ENCODE measurements around the gene MYO15B.
"Not testable (repeated sequence)": the region's sequence is repeated elsewhere in the genome, so short reads cannot be mapped to it uniquely, and the experiment has no call there.

Gene MYO15B

GRCh38 chr17:75589012-75589918 is 1.7 kb downstream of the MYO15B start:
- TF ChIP-seq, protein P1, sequence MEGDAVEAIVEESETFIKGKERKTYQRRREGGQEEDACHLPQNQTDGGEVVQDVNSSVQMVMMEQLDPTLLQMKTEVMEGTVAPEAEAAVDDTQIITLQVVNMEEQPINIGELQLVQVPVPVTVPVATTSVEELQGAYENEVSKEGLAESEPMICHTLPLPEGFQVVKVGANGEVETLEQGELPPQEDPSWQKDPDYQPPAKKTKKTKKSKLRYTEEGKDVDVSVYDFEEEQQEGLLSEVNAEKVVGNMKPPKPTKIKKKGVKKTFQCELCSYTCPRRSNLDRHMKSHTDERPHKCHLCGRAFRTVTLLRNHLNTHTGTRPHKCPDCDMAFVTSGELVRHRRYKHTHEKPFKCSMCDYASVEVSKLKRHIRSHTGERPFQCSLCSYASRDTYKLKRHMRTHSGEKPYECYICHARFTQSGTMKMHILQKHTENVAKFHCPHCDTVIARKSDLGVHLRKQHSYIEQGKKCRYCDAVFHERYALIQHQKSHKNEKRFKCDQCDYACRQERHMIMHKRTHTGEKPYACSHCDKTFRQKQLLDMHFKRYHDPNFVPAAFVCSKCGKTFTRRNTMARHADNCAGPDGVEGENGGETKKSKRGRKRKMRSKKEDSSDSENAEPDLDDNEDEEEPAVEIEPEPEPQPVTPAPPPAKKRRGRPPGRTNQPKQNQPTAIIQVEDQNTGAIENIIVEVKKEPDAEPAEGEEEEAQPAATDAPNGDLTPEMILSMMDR (IDR thresholded peaks at IDR 0.05; ENCODE audit: low read depth, low read length, missing control alignments) = no peak
- peak overlapping the region; percentile 25 for H3K4me3 ChIP-seq (replicated peaks; ENCODE audit: low read depth, low read length)
- peak; percentile 12 for DNase-seq (ENCODE audit: extremely low read depth, low read depth)

DNA sequence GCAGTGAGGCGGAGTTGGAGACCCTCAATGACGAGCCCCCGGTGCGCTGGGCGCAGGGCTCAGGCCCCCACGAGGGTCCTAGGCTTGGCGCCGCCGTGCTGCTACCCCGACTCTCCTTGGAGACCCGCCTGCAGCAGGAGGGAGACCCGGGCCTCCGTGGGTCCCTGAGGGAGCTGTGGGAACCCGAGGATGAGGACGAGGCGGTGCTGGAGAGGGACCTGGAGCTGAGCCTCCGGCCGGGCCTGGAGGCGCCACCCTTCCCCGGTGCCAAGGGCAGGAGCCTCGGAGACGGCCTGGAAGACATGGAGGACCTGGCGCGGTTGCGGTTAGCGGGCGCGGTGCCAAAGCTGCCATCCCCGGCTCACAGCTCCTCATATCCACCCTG is 2.3 kb downstream of the MYO15B start:
- TF ChIP-seq, protein P1 (IDR thresholded peaks at IDR 0.05; ENCODE audit: low read depth, low read length, missing control alignments) = no peak
- DNase-seq (ENCODE audit: extremely low read depth, low read depth) = no peak
- no peak overlapping the region for H3K4me3 ChIP-seq (replicated peaks; ENCODE audit: low read depth, low read length)

GRCh38 chr17:75590314-75590761 is 2.7 kb downstream of the MYO15B start:
- TF ChIP-seq, protein P1 (IDR thresholded peaks at IDR 0.05; ENCODE audit: low read depth, low read length, missing control alignments) = no peak

GRCh38 chr17:75590849-75591721 is 3.5 kb downstream of the MYO15B start:
- DNase-seq (ENCODE audit: extremely low read depth, low read depth) = no peak
- TF ChIP-seq, protein P1 (IDR thresholded peaks at IDR 0.05; ENCODE audit: low read depth, low read length, missing control alignments) = no peak
- no peak overlapping the region for H3K4me3 ChIP-seq (replicated peaks; ENCODE audit: low read depth, low read length)

More at GRCh38 chr17:75590314-75590761, 2.7 kb downstream of the MYO15B start:
- H3K4me3 ChIP-seq (replicated peaks; ENCODE audit: low read depth, low read length) = no peak overlapping the region
- no peak for DNase-seq (ENCODE audit: extremely low read depth, low read depth)

- DNase-seq (ENCODE audit: extremely low read depth, low read depth) = no peak
- TF ChIP-seq, protein P1 (IDR thresholded peaks at IDR 0.05; ENCODE audit: low read depth, low read length, missing control alignments) = no peak
- no peak overlapping the region for H3K4me3 ChIP-seq (replicated peaks; ENCODE audit: low read depth, low read length)
These were observed 4.2 kb downstream of the MYO15B start for GRCh38 chr17:75591722-75592302.

- DNase-seq (ENCODE audit: extremely low read depth, low read depth) = no peak
- TF ChIP-seq, protein P1 (IDR thresholded peaks at IDR 0.05; ENCODE audit: low read depth, low read length, missing control alignments) = no peak
- no peak overlapping the region for H3K4me3 ChIP-seq (replicated peaks; ENCODE audit: low read depth, low read length)
These were observed 4.9 kb downstream of the MYO15B start for GRCh38 chr17:75592348-75593020.

DNA sequence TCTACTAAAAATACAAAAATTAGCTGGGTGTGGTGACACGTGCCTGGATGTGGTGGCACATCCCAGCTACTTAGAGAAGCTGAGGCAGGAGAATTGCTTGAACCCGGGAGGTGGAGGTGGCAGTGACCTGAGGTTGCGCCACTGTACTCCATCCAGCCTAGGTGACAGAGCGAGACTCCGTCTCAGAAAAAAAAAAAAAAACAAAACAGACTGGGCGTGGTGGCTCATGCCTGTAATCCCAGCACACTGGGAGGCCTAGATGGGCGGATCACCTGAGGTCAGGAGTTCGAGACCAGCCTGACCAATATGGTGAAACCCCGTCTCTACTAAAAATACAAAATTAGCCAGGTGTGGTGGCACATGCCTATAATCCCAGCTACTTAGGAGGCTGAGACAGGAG is 5.8 kb downstream of the MYO15B start:
- not testable (repeated sequence) for H3K4me3 ChIP-seq (replicated peaks; ENCODE audit: low read depth, low read length); DNase-seq (ENCODE audit: extremely low read depth, low read depth)
